Measurements from ENCODE around the gene MYZAP.

DNA sequence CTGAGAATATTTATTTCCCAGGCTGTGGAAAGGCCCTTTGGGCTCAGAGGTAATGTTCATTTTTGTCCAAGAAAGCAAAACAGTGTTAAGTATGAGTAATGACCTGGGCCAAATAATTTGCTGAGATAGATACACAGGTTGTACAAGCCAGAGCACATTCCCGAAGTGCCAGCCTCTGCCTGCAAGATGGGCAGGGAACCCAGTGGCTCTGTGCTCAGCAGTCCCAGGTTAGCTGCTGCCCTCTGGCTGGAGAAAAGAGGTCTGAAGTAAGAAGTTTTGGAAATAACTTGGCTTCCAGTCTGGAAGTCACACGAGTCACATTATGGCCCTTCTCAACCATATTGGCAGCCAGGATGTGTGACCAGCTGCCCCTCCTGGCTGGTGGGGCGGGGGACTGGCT lies 20.2 kb downstream of the MYZAP start:
- TF ChIP-seq CTCF (IDR thresholded peaks at IDR 0.05) (peak; percentile 10), EZH2phosphoT487 (IDR thresholded peaks at IDR 0.05) (no peak), EZH2 (IDR thresholded peaks at IDR 0.05) (no peak)

Data from neural progenitor cell (in vitro differentiated cells).